ENCODE measurements around the gene CD207. TPM values are rescaled to one million over a fixed set of nuclear protein-coding genes. Genes with fewer than 3 reads are reported as not detected.
A peak's percentile ranks its signal among the peaks of the same experiment; 100 is the strongest.

CD207 gene
- total RNA-seq, 2 experiments from 2014 or later: not detected

- H3K4me3 Mint-ChIP-seq: no peak overlapping the region
- H3K27me3 Mint-ChIP-seq: peaks cover 7% of the 10 kb centered on the region
- peaks cover under 1% of the 10 kb centered on the region for H3K9me3 Mint-ChIP-seq
- H3K4me1 Mint-ChIP-seq: no peaks in the 10 kb centered on the region
- no peak overlapping the region for H3K27ac Mint-ChIP-seq
- DNase-seq: no peak
- H3K36me3 Mint-ChIP-seq: no peaks in the 10 kb centered on the region
Observed at GRCh38 chr2:70837980-70838925, 2.6 kb upstream of the CD207 start.

DNA sequence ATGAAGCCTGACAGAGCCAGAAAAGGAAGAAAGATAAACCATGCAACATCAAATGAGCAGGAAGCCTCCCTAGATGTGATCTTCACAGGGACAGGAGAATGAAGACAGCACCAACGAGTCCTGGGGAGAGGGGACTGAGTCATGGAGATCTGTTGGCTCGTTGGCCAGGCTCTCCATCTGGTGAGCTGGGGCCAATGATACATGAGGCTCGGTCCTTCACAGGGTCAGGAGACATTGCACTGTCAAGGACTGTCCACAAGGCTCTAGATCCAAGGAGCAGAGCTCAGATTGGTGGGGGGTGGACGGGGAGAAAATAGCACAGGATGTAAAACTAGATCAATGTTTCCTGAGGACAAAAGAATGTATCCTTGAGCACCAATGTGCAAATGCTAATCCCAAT lies 735 bp downstream of the CD207 start:
- Mint-ChIP-seq H3K9me3 (no peaks in the 10 kb centered on the region), H3K36me3 (no peaks in the 10 kb centered on the region), H3K27ac (no peak overlapping the region), H3K27me3 (peaks cover 3% of the 10 kb centered on the region), H3K4me1 (no peaks in the 10 kb centered on the region), H3K4me3 (no peak overlapping the region)
- DNase-seq: no peak

- no peak overlapping the region for H3K27ac Mint-ChIP-seq
- H3K4me1 Mint-ChIP-seq: no peaks in the 10 kb centered on the region
Observed at GRCh38 chr2:70834106-70834505, 1.5 kb downstream of the CD207 start.

GRCh38 chr2:70833246-70833645 lies 2.4 kb downstream of the CD207 start:
- Mint-ChIP-seq H3K4me1 (no peaks in the 10 kb centered on the region), H3K27ac (no peak overlapping the region), H3K27me3 (no peaks in the 10 kb centered on the region), H3K9me3 (no peaks in the 10 kb centered on the region), H3K36me3 (no peaks in the 10 kb centered on the region), H3K4me3 (no peak overlapping the region)
- no peak for DNase-seq

More at GRCh38 chr2:70834106-70834505, 1.5 kb downstream of the CD207 start:
- Mint-ChIP-seq H3K9me3 (no peaks in the 10 kb centered on the region), H3K4me3 (no peak overlapping the region), H3K36me3 (no peaks in the 10 kb centered on the region), H3K27me3 (no peaks in the 10 kb centered on the region)
- no peak for DNase-seq

DNA sequence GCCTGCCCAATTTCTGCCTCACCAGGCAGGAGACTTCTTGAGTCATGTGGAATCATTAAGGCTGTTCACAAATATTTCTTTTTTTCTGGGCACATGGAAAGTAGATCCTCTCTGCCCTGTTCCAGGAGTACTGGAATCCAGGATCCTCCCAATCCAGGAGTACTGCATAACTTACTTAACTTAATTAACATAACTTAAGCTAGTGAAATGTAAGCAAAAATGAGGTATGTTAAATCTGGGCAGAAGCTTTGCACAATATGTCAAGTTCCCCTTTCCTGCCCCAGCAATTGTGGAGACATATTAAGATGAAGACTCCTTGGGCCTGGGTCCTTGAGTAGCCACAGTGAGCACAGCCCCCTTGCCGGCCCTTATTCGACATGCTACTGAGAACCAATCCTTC lies 3.2 kb downstream of the CD207 start:
- no peaks in the 10 kb centered on the region for H3K9me3 Mint-ChIP-seq
- no peak overlapping the region for H3K4me3 Mint-ChIP-seq
- H3K36me3 Mint-ChIP-seq: no peaks in the 10 kb centered on the region
- no peaks in the 10 kb centered on the region for H3K27me3 Mint-ChIP-seq
- H3K27ac Mint-ChIP-seq: no peak overlapping the region
- DNase-seq: no peak
- H3K4me1 Mint-ChIP-seq: no peaks in the 10 kb centered on the region

- no peak for DNase-seq
- H3K4me1 Mint-ChIP-seq: peaks cover 5% of the 10 kb centered on the region
- H3K27ac Mint-ChIP-seq: no peak overlapping the region
Observed at GRCh38 chr2:70831861-70832260, 3.8 kb downstream of the CD207 start.

DNA sequence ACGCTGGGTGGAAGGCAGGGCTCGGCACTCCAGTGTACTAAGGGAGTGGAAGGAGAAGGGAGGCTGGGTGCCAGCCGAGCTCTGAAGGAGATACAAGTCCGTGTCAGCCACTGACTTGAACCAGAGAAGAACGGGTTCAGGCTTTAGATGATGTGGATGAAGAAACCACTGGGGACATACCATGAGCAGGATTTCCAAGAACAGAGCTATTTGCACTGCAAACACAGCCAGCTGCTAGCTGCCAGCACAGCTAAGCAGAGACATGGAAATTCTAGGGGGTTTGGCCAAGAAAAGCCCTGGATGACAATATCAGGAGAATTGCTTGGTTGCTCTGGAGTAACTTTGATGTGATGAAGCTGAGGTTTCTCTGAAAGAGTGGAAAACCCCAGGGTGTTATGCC lies 5.2 kb downstream of the CD207 start:
- H3K4me1 Mint-ChIP-seq: peaks cover 10% of the 10 kb centered on the region
- no peaks in the 10 kb centered on the region for H3K27me3 Mint-ChIP-seq
- H3K36me3 Mint-ChIP-seq: peaks cover 2% of the 10 kb centered on the region
- H3K9me3 Mint-ChIP-seq: no peaks in the 10 kb centered on the region
- H3K27ac Mint-ChIP-seq: no peak overlapping the region
- DNase-seq: no peak
- H3K4me3 Mint-ChIP-seq: no peak overlapping the region

More at GRCh38 chr2:70831861-70832260, 3.8 kb downstream of the CD207 start:
- Mint-ChIP-seq H3K4me3 (no peak overlapping the region), H3K9me3 (no peaks in the 10 kb centered on the region), H3K27me3 (no peaks in the 10 kb centered on the region), H3K36me3 (no peaks in the 10 kb centered on the region)

- Mint-ChIP-seq H3K27ac (peak overlapping the region; percentile 52), H3K36me3 (peaks cover 2% of the 10 kb centered on the region)
Observed at GRCh38 chr2:70829916-70830315, 5.7 kb downstream of the CD207 start.

DNA sequence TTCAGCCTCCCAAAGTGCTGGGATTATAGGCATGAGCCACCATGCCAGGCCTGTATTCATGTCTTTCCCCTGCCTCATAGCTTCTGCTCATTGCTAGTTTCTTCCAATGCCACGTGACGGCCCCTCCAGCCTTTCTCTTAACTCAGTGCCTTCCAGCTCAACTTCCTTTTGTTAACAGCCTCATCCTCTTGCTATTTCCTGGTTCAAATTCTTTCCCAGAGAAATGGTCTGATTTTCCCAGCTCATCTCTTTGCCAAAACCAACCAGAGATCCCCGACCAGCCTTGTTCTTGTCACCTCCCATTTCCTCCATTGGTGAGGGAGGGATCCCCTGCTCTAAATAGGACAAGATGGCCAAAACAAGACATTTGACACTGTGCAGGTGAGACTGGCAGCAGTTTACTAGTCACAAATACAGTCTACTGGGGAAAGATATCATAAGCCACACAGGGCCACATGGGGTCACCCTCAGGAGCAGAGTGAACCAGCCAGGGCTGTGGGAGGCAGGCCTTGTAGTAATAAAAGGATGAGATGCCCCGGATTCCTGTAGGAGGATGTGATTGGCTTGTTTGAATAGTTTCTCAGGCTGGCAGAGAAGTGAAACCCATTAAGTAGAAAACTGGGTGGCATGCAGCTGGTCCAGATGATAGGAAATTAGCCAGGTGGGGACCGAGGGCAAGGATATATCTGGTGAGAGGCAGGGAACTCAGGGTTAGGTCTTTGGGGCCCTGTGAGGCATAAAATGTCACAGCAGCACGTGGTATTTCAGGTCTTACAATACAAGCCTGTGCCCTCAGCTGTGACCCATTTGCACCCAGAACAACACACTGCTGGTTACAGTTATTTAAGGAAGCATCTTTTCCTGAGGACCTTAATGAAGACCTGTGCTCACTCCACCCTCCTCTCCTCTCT lies 6.4 kb downstream of the CD207 start:
- Mint-ChIP-seq H3K27me3 (no peaks in the 10 kb centered on the region), H3K4me1 (peaks cover 15% of the 10 kb centered on the region), H3K27ac (peak overlapping the region; percentile 52), H3K36me3 (peaks cover 2% of the 10 kb centered on the region), H3K4me3 (no peak overlapping the region), H3K9me3 (no peaks in the 10 kb centered on the region)
- no peak for DNase-seq

More at GRCh38 chr2:70829916-70830315, 5.7 kb downstream of the CD207 start:
- Mint-ChIP-seq H3K9me3 (no peaks in the 10 kb centered on the region), H3K27me3 (no peaks in the 10 kb centered on the region), H3K4me3 (no peak overlapping the region), H3K4me1 (peaks cover 11% of the 10 kb centered on the region)
- no peak for DNase-seq

DNA sequence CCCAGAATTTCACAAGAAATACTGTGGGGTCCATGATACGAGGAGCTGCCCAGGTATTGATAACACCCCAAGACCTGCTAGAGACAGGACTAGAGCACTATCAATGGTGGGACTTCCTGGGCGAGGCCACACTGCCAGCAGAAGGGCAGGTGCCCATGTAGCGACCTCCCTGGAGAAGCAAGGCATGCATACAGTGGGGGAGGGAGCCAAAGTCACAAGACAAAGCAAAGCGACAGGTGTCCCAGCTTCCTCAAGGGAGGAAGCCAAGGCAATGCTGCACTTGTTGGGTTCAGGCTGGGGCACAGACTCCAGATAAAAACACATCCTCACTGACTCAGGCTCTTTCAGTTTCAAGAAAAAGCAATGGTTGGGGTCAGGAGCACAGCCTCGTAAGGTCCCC lies 7.5 kb downstream of the CD207 start:
- H3K9me3 Mint-ChIP-seq: no peaks in the 10 kb centered on the region
- no peak overlapping the region for H3K4me3 Mint-ChIP-seq
- H3K4me1 Mint-ChIP-seq: peaks cover 17% of the 10 kb centered on the region
- no peak overlapping the region for H3K27ac Mint-ChIP-seq
- H3K27me3 Mint-ChIP-seq: no peaks in the 10 kb centered on the region
- H3K36me3 Mint-ChIP-seq: peaks cover 2% of the 10 kb centered on the region
- DNase-seq: no peak

DNA sequence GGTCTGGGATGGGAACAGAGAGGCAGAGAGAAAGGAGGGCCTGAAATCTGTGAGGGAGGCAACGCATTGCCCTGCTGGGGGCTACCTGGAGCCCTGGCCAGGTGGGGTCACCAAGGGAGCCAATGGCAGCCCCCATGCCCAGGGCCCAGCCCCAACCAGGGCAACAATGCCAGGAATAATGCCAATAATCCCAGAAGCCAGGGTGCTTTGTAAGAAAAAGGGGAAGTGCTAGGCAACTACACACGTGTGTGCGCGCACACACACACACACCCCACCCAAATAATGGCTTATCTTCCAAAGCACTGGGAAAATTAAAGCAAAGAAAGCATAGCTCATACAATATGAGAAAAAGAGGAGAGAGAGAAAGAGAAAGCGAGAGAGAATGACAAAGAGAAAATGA lies 8.2 kb downstream of the CD207 start:
- peak overlapping the region; percentile 90 for H3K27ac Mint-ChIP-seq
- no peaks in the 10 kb centered on the region for H3K9me3 Mint-ChIP-seq
- no peak overlapping the region for H3K4me3 Mint-ChIP-seq
- peaks cover 24% of the 10 kb centered on the region for H3K4me1 Mint-ChIP-seq
- no peak for DNase-seq
- peaks cover 4% of the 10 kb centered on the region for H3K36me3 Mint-ChIP-seq
- H3K27me3 Mint-ChIP-seq: no peaks in the 10 kb centered on the region

GRCh38 chr2:70826696-70827350 lies 8.8 kb downstream of the CD207 start:
- Mint-ChIP-seq H3K36me3 (peaks cover 4% of the 10 kb centered on the region), H3K27me3 (no peaks in the 10 kb centered on the region), H3K4me1 (peaks cover 24% of the 10 kb centered on the region), H3K4me3 (peak overlapping the region; percentile 18), H3K9me3 (no peaks in the 10 kb centered on the region), H3K27ac (peak overlapping the region; percentile 90)
- no peak for DNase-seq

GRCh38 chr2:70823249-70823648 lies 12.4 kb downstream of the CD207 start:
- Mint-ChIP-seq H3K4me3 (no peak overlapping the region), H3K27me3 (no peaks in the 10 kb centered on the region), H3K4me1 (peaks cover 24% of the 10 kb centered on the region), H3K9me3 (no peaks in the 10 kb centered on the region), H3K27ac (peak overlapping the region; percentile 80), H3K36me3 (peaks cover 4% of the 10 kb centered on the region)
- no peak for DNase-seq

- H3K36me3 Mint-ChIP-seq: peaks cover 4% of the 10 kb centered on the region
- no peak for DNase-seq
- H3K9me3 Mint-ChIP-seq: no peaks in the 10 kb centered on the region
- peak overlapping the region; percentile 80 for H3K27ac Mint-ChIP-seq
- no peak overlapping the region for H3K4me3 Mint-ChIP-seq
- no peaks in the 10 kb centered on the region for H3K27me3 Mint-ChIP-seq
- H3K4me1 Mint-ChIP-seq: peaks cover 24% of the 10 kb centered on the region
Observed at GRCh38 chr2:70822843-70823242, 12.8 kb downstream of the CD207 start.

DNA sequence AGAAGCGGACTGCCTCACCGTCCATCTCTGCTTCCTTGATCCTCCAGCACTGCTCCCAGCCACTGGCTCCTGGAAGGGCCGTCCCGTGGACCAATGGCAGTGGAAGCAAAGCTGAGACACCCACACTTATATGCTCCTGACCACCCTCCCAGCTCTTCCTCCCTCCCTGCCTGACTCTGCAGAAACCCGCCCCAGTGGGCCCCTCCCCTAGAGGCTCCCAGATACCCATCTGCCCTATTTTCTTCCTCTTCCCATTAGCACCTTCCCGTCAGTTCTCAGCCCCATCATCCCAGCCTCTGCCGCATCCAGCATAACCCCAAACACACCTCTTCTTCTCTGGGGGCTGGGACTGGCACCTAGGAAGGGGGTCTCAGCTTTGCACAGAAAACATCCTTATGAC lies 15.1 kb downstream of the CD207 start, which contains the start of gene CLEC4F:
Gene CLEC4F (minus strand): TSS at position 101 of the 400 bp plus-strand sequence. CDS start 76 bp downstream, at position 25.
- Mint-ChIP-seq H3K4me3 (no peak within 1 kb of the TSS), H3K9me3 (no peaks in the 10 kb centered on the region), H3K36me3 (peaks cover 2% of the 10 kb centered on the region), H3K4me1 (peaks cover 14% of the 10 kb centered on the region), H3K27me3 (no peaks in the 10 kb centered on the region), H3K27ac (no peak within 1 kb of the TSS)
- DNase-seq: no peak
